Measurements from ENCODE around the gene EXOC4.

The EXOC4 gene

DNA sequence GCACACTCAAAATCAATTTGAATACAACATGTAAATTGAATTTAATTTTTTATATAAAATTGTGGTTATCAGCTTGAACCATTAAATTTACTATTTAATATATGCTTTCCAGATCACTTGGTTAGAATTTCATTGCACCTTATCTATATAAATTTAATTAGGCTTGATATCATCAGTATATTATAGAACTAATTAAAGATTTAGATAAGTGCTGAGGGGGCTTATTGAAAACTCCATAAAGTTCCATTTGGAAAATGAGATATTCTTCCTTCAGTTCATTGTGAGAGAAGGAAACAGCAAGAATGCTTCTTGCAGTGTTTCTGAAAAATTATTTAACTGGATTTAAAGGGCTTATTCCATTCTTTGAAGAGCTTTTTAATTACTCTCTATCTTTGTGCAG is 788.6 kb downstream of the EXOC4 start (continued):
- no peak for TF ChIP-seq ZNF600 (tag by site-specific recombination; IDR thresholded peaks at IDR 0.05)

- H3K27ac ChIP-seq (ENCODE audit: extremely low read depth, low read depth, low read length), result no peak overlapping the region
- no peaks in the 10 kb centered on the region for H3K36me3 ChIP-seq (ENCODE audit: control insufficient read depth in 2 of 2, insufficient read depth in 1 of 2, low read length in 2 of 2)
- H3K4me1 ChIP-seq (ENCODE audit: control insufficient read depth, insufficient read depth, low read length), result no peaks in the 10 kb centered on the region
- ChIA-PET POLR2A (no interaction called here), CTCF (no interaction called here)
- TF ChIP-seq ZNF354C (tag by site-specific recombination; IDR thresholded peaks at IDR 0.05; ENCODE audit: borderline replicate concordance, low read depth) (no peak), ZBTB20 (tag by site-specific recombination; IDR thresholded peaks at IDR 0.05) (no peak), ZFP69B (tag by site-specific recombination; IDR thresholded peaks at IDR 0.05) (no peak), MEIS1 (CRISPR knock-in tag; IDR thresholded peaks at IDR 0.05; ENCODE audit: borderline replicate concordance) (no peak), ZNF112 (tag by site-specific recombination; IDR thresholded peaks at IDR 0.05) (no peak), SETDB1 (IDR thresholded peaks at IDR 0.05; ENCODE audit: insufficient read length, low read length) (no peak)
- TF ChIP-seq, protein P1, sequence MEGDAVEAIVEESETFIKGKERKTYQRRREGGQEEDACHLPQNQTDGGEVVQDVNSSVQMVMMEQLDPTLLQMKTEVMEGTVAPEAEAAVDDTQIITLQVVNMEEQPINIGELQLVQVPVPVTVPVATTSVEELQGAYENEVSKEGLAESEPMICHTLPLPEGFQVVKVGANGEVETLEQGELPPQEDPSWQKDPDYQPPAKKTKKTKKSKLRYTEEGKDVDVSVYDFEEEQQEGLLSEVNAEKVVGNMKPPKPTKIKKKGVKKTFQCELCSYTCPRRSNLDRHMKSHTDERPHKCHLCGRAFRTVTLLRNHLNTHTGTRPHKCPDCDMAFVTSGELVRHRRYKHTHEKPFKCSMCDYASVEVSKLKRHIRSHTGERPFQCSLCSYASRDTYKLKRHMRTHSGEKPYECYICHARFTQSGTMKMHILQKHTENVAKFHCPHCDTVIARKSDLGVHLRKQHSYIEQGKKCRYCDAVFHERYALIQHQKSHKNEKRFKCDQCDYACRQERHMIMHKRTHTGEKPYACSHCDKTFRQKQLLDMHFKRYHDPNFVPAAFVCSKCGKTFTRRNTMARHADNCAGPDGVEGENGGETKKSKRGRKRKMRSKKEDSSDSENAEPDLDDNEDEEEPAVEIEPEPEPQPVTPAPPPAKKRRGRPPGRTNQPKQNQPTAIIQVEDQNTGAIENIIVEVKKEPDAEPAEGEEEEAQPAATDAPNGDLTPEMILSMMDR (tag by site-specific recombination; IDR thresholded peaks at IDR 0.05), result no peak
- no peaks in the 10 kb centered on the region for H3K9me3 ChIP-seq (ENCODE audit: control insufficient read depth, insufficient read depth, low read depth, low read length)
- no peak overlapping the region for H3K4me3 ChIP-seq (ENCODE audit: low read depth, low read length)
Observed at GRCh38 chr7:134042307-134042706, 789.4 kb downstream of the EXOC4 start.

GRCh38 chr7:134044682-134045081 is 791.8 kb downstream of the EXOC4 start:
- Histone ChIP-seq H3K36me3 (ENCODE audit: control insufficient read depth in 2 of 2, insufficient read depth in 1 of 2, low read length in 2 of 2) (no peaks in the 10 kb centered on the region), H3K27ac (ENCODE audit: extremely low read depth, low read depth, low read length) (no peak overlapping the region), H3K4me3 (ENCODE audit: low read depth, low read length) (no peak overlapping the region), H3K4me1 (ENCODE audit: control insufficient read depth, insufficient read depth, low read length) (no peaks in the 10 kb centered on the region), H3K9me3 (ENCODE audit: control insufficient read depth, insufficient read depth, low read depth, low read length) (no peaks in the 10 kb centered on the region)
- TF ChIP-seq ZNF155 (tag by site-specific recombination; IDR thresholded peaks at IDR 0.05) (no peak), ZNF624 (tag by site-specific recombination; IDR thresholded peaks at IDR 0.05) (no peak), ZNF140 (tag by site-specific recombination; IDR thresholded peaks at IDR 0.05) (no peak), ZXDB (tag by site-specific recombination; IDR thresholded peaks at IDR 0.05) (no peak)
- CTCF ChIA-PET, result no interaction called here
- POLR2A ChIA-PET, result no interaction called here

- no peaks in the 10 kb centered on the region for H3K4me1 ChIP-seq (ENCODE audit: control insufficient read depth, insufficient read depth, low read length)
- ChIA-PET POLR2A (no interaction called here), CTCF (interaction anchor here (0.6 kb wide), 1 partner anchor 1639 kb away, joined by 3 read pairs; no protein-coding TSS in a partner anchor)
- no peak for TF ChIP-seq ZNF140 (tag by site-specific recombination; IDR thresholded peaks at IDR 0.05)
- TF ChIP-seq ZNF623 (tag by site-specific recombination; IDR thresholded peaks at IDR 0.05), result no peak
- TF ChIP-seq ZSCAN30 (tag by site-specific recombination; IDR thresholded peaks at IDR 0.05), result no peak
- no peak for TF ChIP-seq ZNF629 (tag by site-specific recombination; IDR thresholded peaks at IDR 0.05)
- no peak for TF ChIP-seq ZNF202 (tag by site-specific recombination; IDR thresholded peaks at IDR 0.05; ENCODE audit: borderline replicate concordance)
- no peak for TF ChIP-seq ZNF2 (tag by site-specific recombination; IDR thresholded peaks at IDR 0.05)
- TF ChIP-seq, protein P2, sequence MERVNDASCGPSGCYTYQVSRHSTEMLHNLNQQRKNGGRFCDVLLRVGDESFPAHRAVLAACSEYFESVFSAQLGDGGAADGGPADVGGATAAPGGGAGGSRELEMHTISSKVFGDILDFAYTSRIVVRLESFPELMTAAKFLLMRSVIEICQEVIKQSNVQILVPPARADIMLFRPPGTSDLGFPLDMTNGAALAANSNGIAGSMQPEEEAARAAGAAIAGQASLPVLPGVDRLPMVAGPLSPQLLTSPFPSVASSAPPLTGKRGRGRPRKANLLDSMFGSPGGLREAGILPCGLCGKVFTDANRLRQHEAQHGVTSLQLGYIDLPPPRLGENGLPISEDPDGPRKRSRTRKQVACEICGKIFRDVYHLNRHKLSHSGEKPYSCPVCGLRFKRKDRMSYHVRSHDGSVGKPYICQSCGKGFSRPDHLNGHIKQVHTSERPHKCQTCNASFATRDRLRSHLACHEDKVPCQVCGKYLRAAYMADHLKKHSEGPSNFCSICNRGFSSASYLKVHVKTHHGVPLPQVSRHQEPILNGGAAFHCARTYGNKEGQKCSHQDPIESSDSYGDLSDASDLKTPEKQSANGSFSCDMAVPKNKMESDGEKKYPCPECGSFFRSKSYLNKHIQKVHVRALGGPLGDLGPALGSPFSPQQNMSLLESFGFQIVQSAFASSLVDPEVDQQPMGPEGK (tag by site-specific recombination; IDR thresholded peaks at IDR 0.05), result no peak
- no peak for TF ChIP-seq ZNF157 (tag by site-specific recombination; IDR thresholded peaks at IDR 0.05)
- no peak for TF ChIP-seq ZNF560 (tag by site-specific recombination; IDR thresholded peaks at IDR 0.05; ENCODE audit: borderline replicate concordance)
- TF ChIP-seq, protein P3, sequence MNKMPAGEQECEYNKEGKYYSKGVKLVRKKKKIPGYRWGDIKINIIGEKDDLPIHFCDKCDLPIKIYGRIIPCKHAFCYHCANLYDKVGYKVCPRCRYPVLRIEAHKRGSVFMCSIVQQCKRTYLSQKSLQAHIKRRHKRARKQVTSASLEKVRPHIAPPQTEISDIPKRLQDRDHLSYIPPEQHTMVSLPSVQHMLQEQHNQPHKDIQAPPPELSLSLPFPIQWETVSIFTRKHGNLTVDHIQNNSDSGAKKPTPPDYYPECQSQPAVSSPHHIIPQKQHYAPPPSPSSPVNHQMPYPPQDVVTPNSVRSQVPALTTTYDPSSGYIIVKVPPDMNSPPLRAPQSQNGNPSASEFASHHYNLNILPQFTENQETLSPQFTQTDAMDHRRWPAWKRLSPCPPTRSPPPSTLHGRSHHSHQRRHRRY (tag by site-specific recombination; IDR thresholded peaks at IDR 0.05), result no peak
- TF ChIP-seq ZNF488 (tag by site-specific recombination; IDR thresholded peaks at IDR 0.05), result no peak
- no peak for TF ChIP-seq ZIC2 (tag by site-specific recombination; IDR thresholded peaks at IDR 0.05)
- H3K9me3 ChIP-seq (ENCODE audit: control insufficient read depth, insufficient read depth, low read depth, low read length), result no peaks in the 10 kb centered on the region
- no peak overlapping the region for H3K27ac ChIP-seq (ENCODE audit: extremely low read depth, low read depth, low read length)
- H3K4me3 ChIP-seq (ENCODE audit: low read depth, low read length), result no peak overlapping the region
- H3K36me3 ChIP-seq (ENCODE audit: control insufficient read depth in 2 of 2, insufficient read depth in 1 of 2, low read length in 2 of 2), result no peaks in the 10 kb centered on the region
Observed at GRCh38 chr7:134045716-134046115, 792.8 kb downstream of the EXOC4 start.
